Glutamatergic neuron (in vitro differentiated cells): ENCODE measurements around the gene DDX24. TPM values are rescaled to one million over a fixed set of nuclear protein-coding genes. Genes with fewer than 3 reads are reported as not detected.
A peak's percentile ranks its signal among the peaks of the same experiment; 100 is the strongest.

Source experiments
- DNase-seq: peaks from one replicate; pipeline ENCODE4 v3.0.0; 2022
- H3K27ac Mint-ChIP-seq: one replicate; pipeline ENCODE4 v1.8.0; 2020; ENCODE audit warnings: mild to moderate bottlenecking, mixed read lengths, inconsistent platforms; ENCODE audit not compliant: unreplicated experiment
- H3K27me3 Mint-ChIP-seq: one replicate; pipeline ENCODE4 v1.8.0; 2020; ENCODE audit warnings: mild to moderate bottlenecking, moderate library complexity, mixed read lengths, inconsistent platforms; ENCODE audit not compliant: unreplicated experiment
- H3K36me3 Mint-ChIP-seq: one replicate; pipeline ENCODE4 v1.8.0; 2020; ENCODE audit warnings: mild to moderate bottlenecking, mixed read lengths, inconsistent platforms; ENCODE audit not compliant: unreplicated experiment
- H3K4me1 Mint-ChIP-seq: one replicate; pipeline ENCODE4 v1.8.0; 2020; ENCODE audit warnings: mild to moderate bottlenecking, low read depth, mixed read lengths, inconsistent platforms; ENCODE audit not compliant: unreplicated experiment
- H3K4me3 Mint-ChIP-seq: one replicate; pipeline ENCODE4 v1.8.0; 2020; ENCODE audit warnings: mild to moderate bottlenecking, mixed read lengths, inconsistent platforms; ENCODE audit not compliant: unreplicated experiment
- H3K9me3 Mint-ChIP-seq: one replicate; pipeline ENCODE4 v1.8.0; 2020; ENCODE audit warnings: mild to moderate bottlenecking, moderate library complexity, mixed read lengths, inconsistent platforms; ENCODE audit not compliant: unreplicated experiment
- total RNA-seq: library from RNA; stranded (reverse); fragmentation: NEBNext Ultra II Directional; extraction: Animal tissue kit (Norgen Biotek cat#: 25700); gene quantifications from one replicate; pipeline ENCODE4 v1.2.1, GENCODE V29; 2021; ENCODE audit not compliant: unreplicated experiment
- TF ChIP-seq, protein P1 (sequence below): fragments of 200-600 bp; sonication (generic); IDR thresholded peaks from one replicate; pipeline ENCODE4 v1.5.0; 2021; ENCODE audit not compliant: partially characterized antibody, unreplicated experiment

The DDX24 gene
- total RNA-seq, 1 donor from 2014 or later: 257 TPM

DNA sequence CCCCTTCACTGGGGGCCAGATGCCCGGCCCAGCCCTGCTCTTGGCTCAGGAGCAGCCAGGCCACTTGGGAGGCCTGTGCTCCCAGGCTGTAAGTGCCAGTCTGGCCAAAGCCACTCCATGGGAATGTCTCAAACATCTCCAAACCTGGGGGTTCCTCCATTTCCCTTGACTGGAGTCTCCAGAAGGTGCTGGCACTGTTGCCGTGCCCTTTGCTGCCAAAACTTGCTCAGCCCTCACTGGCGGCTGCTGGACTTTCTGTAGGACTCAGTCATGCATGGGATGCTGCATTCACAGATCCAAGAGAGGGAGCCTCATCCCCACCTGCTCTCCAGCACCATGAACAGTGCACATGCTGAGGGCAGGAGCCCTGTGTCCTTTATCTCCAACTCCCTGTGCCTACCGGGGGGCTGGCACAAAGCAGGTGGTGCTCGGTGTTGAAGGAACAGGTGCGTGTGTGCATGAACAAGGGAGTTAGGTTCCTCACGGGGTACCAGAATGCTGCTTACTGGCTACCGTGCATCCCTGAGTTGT lies 64.5 kb downstream of the DDX24 start:
- H3K4me3 Mint-ChIP-seq: peak overlapping the region; percentile 40
- TF ChIP-seq, protein P1, sequence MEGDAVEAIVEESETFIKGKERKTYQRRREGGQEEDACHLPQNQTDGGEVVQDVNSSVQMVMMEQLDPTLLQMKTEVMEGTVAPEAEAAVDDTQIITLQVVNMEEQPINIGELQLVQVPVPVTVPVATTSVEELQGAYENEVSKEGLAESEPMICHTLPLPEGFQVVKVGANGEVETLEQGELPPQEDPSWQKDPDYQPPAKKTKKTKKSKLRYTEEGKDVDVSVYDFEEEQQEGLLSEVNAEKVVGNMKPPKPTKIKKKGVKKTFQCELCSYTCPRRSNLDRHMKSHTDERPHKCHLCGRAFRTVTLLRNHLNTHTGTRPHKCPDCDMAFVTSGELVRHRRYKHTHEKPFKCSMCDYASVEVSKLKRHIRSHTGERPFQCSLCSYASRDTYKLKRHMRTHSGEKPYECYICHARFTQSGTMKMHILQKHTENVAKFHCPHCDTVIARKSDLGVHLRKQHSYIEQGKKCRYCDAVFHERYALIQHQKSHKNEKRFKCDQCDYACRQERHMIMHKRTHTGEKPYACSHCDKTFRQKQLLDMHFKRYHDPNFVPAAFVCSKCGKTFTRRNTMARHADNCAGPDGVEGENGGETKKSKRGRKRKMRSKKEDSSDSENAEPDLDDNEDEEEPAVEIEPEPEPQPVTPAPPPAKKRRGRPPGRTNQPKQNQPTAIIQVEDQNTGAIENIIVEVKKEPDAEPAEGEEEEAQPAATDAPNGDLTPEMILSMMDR: no peak
- H3K36me3 Mint-ChIP-seq: no peaks in the 10 kb centered on the region
- DNase-seq: no peak
- H3K9me3 Mint-ChIP-seq: peaks cover 2% of the 10 kb centered on the region
- peaks cover 5% of the 10 kb centered on the region for H3K27me3 Mint-ChIP-seq
- peaks cover 4% of the 10 kb centered on the region for H3K4me1 Mint-ChIP-seq
- no peak overlapping the region for H3K27ac Mint-ChIP-seq

DNA sequence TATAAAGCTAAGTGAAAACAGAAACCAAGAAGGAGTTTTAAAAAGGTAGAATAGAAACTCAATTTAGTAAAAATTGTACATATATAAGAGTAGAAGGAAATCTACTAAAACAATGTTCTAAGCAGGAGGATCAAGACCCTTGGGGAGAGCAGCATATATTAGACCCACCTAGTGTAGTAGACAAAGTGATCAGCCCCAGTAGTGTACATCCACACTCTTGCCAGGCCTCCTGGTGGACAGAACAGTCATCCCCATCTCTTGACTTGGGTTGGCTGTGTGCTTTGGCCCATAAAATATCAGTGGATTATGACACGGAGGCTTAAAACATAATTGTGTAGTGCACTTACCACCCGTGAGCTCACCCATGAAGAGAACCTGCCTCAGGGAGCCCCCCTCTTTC lies 65.8 kb downstream of the DDX24 start:
- H3K4me1 Mint-ChIP-seq: peaks cover 6% of the 10 kb centered on the region
- no peak overlapping the region for H3K4me3 Mint-ChIP-seq
- H3K27me3 Mint-ChIP-seq: peaks cover 6% of the 10 kb centered on the region
- H3K36me3 Mint-ChIP-seq: no peaks in the 10 kb centered on the region
- TF ChIP-seq, protein P1: no peak
- H3K27ac Mint-ChIP-seq: no peak overlapping the region
- no peak for DNase-seq
- peaks cover 2% of the 10 kb centered on the region for H3K9me3 Mint-ChIP-seq

DNA sequence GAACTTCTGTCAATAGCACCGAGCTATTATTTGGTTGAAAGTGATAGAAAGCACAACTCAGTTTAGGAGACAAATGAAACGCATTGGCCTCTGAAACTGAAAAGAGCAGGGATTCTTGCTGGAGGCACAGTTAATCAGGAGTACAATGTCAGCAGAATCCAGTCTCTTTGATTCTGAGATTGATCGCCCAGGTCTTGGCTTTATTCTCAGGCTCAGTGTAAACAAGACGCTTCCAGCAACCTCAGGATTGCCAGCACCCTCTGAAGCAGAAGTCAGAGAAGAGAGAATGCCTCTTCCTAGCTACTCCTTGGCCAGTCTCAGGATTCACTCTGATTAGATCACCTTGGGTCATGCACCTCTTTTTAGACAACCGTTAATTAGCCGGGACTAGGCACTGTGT lies 66.6 kb downstream of the DDX24 start:
- Mint-ChIP-seq H3K9me3 (peaks cover 2% of the 10 kb centered on the region), H3K36me3 (no peaks in the 10 kb centered on the region), H3K4me3 (no peak overlapping the region), H3K27me3 (peaks cover 6% of the 10 kb centered on the region), H3K27ac (no peak overlapping the region), H3K4me1 (peaks cover 3% of the 10 kb centered on the region)
- DNase-seq: no peak
- TF ChIP-seq, protein P1: no peak

DNA sequence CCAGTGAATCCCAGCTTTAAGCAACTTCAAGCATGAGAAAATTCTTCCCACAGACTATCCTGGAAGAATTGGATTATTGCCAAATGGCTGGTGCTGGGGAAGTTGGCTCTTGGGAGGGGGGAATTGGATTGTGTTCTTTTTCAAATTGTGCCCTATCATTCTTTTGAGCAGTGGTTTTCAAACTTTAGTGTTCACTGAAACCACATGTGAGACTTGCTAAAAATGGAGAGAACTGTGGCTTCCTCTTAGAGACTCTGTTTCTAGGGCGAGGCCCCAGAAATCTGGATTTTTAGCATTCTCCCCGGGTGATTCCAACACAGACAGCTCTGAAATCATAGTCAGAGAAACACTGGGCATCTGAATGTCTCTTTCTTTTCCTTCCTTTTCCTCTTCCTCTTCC lies 69.2 kb downstream of the DDX24 start:
- Mint-ChIP-seq H3K27ac (no peak overlapping the region), H3K9me3 (no peaks in the 10 kb centered on the region), H3K4me1 (peaks cover 3% of the 10 kb centered on the region), H3K36me3 (no peaks in the 10 kb centered on the region), H3K27me3 (peaks cover 9% of the 10 kb centered on the region), H3K4me3 (no peak overlapping the region)
- DNase-seq: no peak
- TF ChIP-seq, protein P1: no peak

DNA sequence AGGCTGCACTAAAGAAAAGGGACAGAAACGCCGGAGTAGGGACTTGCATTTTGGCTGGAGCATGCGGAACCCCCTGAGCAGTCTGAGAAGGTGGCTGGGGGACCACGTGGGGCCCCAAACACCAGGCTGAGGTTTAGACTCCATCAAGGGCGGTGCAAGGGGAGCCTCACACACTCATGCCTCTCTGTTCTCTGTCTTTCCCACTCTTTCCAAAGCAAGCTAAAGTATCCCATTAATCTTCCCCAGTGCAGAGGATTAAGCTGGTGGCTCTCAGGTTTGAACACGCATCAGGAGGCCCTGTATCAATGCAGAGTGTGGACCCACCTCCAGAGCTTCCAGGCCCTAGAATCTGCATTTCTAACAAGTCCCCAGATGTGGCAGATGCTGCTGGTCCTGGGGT lies 70.4 kb downstream of the DDX24 start:
- Mint-ChIP-seq H3K27ac (no peak overlapping the region), H3K36me3 (no peaks in the 10 kb centered on the region), H3K4me3 (no peak overlapping the region), H3K27me3 (peaks cover 6% of the 10 kb centered on the region), H3K4me1 (peaks cover 3% of the 10 kb centered on the region), H3K9me3 (no peaks in the 10 kb centered on the region)
- no peak for DNase-seq
- TF ChIP-seq, protein P1: no peak
